ENCODE measurements around the gene MAST3.
A peak's percentile ranks its signal among the peaks of the same experiment; 100 is the strongest.

MAST3 gene

GRCh38 chr19:18160971-18161635, 63.5 kb downstream of the MAST3 start:
- CTCF ChIA-PET: interaction anchor here (0.6 to 2.7 kb wide), 25 partner anchors 8 to 1024 kb away, joined by 3 to 14 read pairs (median 4); partner anchors contain the start of genes IL12RB1 and PIK3R2
- H3K36me3 ChIP-seq (ENCODE audit: control insufficient read depth in 2 of 2, insufficient read depth in 1 of 2, low read length in 2 of 2): peaks cover 21 to 50% of the 10 kb centered on the region in 2 experiments; a peak in 2 of 3 replicates
- H3K4me1 ChIP-seq (ENCODE audit: control insufficient read depth, insufficient read depth, low read length): peaks cover 12% of the 10 kb centered on the region
- peak overlapping the region; percentile 28; the same call in 1 of the 2 replicates for H3K27ac ChIP-seq (ENCODE audit: extremely low read depth, low read depth, low read length)
- POLR2A ChIA-PET: interaction anchor here (1.2 kb wide), 1 partner anchor 32 kb away, joined by 3 read pairs; the partner anchor contains the start of gene MPV17L2
- no peaks in the 10 kb centered on the region for H3K9me3 ChIP-seq (ENCODE audit: control insufficient read depth, insufficient read depth, low read depth, low read length)
- H3K4me3 ChIP-seq (ENCODE audit: low read depth, low read length): peak overlapping the region; percentile 17
- TF ChIP-seq ZBTB48 (tag by site-specific recombination; IDR thresholded peaks at IDR 0.05) (peak; percentile 56; the same call in 1 of the 2 replicates), PRDM4 (tag by site-specific recombination; IDR thresholded peaks at IDR 0.05) (no peak), ZNF660 (tag by site-specific recombination; IDR thresholded peaks at IDR 0.05) (0 out of 2 replicates have a peak, but pooled peaks have one; percentile 48), ZNF596 (tag by site-specific recombination; IDR thresholded peaks at IDR 0.05) (0 out of 2 replicates have a peak, but pooled peaks have one; percentile 23), ZBTB8A (tag by site-specific recombination; IDR thresholded peaks at IDR 0.05) (0 out of 2 replicates have a peak, but pooled peaks have one; percentile 4), ZNF341 (tag by site-specific recombination; IDR thresholded peaks at IDR 0.05; ENCODE audit: low read depth) (0 out of 2 replicates have a peak, but pooled peaks have one; percentile 3), ZIC2 (tag by site-specific recombination; IDR thresholded peaks at IDR 0.05) (peak; percentile 72), KLF1 (tag by site-specific recombination; IDR thresholded peaks at IDR 0.05) (0 out of 2 replicates have a peak, but pooled peaks have one; percentile 14), ZNF335 (tag by site-specific recombination; conservative IDR thresholded peaks at IDR 0.05) (0 out of 2 replicates have a peak, but pooled peaks have one; percentile 35), SP3 (tag by site-specific recombination; IDR thresholded peaks at IDR 0.05) (0 out of 2 replicates have a peak, but pooled peaks have one; percentile 29), ZBTB20 (tag by site-specific recombination; IDR thresholded peaks at IDR 0.05) (0 out of 2 replicates have a peak, but pooled peaks have one; percentile 27), KLF8 (tag by site-specific recombination; IDR thresholded peaks at IDR 0.05) (peak; percentile 73; the same call in 1 of the 2 replicates), SCRT1 (tag by site-specific recombination; IDR thresholded peaks at IDR 0.05; ENCODE audit: borderline replicate concordance) (no peak)
- TF ChIP-seq, protein P1, sequence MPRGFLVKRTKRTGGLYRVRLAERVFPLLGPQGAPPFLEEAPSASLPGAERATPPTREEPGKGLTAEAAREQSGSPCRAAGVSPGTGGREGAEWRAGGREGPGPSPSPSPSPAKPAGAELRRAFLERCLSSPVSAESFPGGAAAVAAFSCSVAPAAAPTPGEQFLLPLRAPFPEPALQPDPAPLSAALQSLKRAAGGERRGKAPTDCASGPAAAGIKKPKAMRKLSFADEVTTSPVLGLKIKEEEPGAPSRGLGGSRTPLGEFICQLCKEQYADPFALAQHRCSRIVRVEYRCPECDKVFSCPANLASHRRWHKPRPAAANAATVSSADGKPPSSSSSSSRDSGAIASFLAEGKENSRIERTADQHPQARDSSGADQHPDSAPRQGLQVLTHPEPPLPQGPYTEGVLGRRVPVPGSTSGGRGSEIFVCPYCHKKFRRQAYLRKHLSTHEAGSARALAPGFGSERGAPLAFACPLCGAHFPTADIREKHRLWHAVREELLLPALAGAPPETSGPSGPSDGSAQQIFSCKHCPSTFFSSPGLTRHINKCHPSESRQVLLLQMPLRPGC (tag by site-specific recombination; IDR thresholded peaks at IDR 0.05): no peak
- TF ChIP-seq, protein P2, sequence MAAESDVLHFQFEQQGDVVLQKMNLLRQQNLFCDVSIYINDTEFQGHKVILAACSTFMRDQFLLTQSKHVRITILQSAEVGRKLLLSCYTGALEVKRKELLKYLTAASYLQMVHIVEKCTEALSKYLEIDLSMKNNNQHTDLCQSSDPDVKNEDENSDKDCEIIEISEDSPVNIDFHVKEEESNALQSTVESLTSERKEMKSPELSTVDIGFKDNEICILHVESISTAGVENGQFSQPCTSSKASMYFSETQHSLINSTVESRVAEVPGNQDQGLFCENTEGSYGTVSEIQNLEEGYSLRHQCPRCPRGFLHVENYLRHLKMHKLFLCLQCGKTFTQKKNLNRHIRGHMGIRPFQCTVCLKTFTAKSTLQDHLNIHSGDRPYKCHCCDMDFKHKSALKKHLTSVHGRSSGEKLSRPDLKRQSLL (tag by site-specific recombination; IDR thresholded peaks at IDR 0.05): peak; percentile 57; the same call in 1 of the 2 replicates
- TF ChIP-seq, protein P3, sequence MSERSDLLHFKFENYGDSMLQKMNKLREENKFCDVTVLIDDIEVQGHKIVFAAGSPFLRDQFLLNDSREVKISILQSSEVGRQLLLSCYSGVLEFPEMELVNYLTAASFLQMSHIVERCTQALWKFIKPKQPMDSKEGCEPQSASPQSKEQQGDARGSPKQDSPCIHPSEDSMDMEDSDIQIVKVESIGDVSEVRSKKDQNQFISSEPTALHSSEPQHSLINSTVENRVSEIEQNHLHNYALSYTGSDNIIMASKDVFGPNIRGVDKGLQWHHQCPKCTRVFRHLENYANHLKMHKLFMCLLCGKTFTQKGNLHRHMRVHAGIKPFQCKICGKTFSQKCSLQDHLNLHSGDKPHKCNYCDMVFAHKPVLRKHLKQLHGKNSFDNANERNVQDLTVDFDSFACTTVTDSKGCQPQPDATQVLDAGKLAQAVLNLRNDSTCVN (tag by site-specific recombination; optimal IDR thresholded peaks at IDR 0.05): peak; percentile 59
- TF ChIP-seq, protein P4, sequence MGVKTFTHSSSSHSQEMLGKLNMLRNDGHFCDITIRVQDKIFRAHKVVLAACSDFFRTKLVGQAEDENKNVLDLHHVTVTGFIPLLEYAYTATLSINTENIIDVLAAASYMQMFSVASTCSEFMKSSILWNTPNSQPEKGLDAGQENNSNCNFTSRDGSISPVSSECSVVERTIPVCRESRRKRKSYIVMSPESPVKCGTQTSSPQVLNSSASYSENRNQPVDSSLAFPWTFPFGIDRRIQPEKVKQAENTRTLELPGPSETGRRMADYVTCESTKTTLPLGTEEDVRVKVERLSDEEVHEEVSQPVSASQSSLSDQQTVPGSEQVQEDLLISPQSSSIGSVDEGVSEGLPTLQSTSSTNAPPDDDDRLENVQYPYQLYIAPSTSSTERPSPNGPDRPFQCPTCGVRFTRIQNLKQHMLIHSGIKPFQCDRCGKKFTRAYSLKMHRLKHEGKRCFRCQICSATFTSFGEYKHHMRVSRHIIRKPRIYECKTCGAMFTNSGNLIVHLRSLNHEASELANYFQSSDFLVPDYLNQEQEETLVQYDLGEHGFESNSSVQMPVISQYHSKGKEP (tag by site-specific recombination; IDR thresholded peaks at IDR 0.05): no peak; the same call in 1 of the 2 replicates

All from HEK293 (cell line).